ENCODE data around the gene NAALAD2. TPM values are rescaled to one million over a fixed set of nuclear protein-coding genes. Genes with fewer than 3 reads are reported as not detected.
"Not testable (repeated sequence)": the region's sequence is repeated elsewhere in the genome, so short reads cannot be mapped to it uniquely, and the experiment has no call there.

NAALAD2 gene
- total and polyA plus RNA-seq, 4 donors, result 0.21 to 3.3 (median 1.1) TPM

- TF ChIP-seq GABPA (IDR thresholded peaks at IDR 0.05 in 1 of 2, conservative IDR thresholded peaks at IDR 0.05 in 1 of 2), result no peak
Measured at GRCh38 chr11:90135016-90135415, 553 bp downstream of the NAALAD2 start (continued).

GRCh38 chr11:90148900-90149299 lies 14.4 kb downstream of the NAALAD2 start:
- no peak for DNase-seq (ENCODE audit: low spot score)
- no peaks in the 10 kb centered on the region for H3K4me1 ChIP-seq (ENCODE audit: control insufficient read depth in 4 of 4, insufficient read depth in 4 of 4, low read length in 3 of 4)
- TF ChIP-seq SP1 (IDR thresholded peaks at IDR 0.05), result no peak
- TF ChIP-seq NR2F2 (IDR thresholded peaks at IDR 0.05), result no peak
- no peak for TF ChIP-seq CTCF (IDR thresholded peaks at IDR 0.05; ENCODE audit: low read depth, low read length, missing input control)
- no peak for TF ChIP-seq FOXA1 (IDR thresholded peaks at IDR 0.05)
- TF ChIP-seq TAF1 (conservative IDR thresholded peaks at IDR 0.05), result no peak
- TF ChIP-seq FOXA2 (IDR thresholded peaks at IDR 0.05), result no peak
- TF ChIP-seq RAD21 (IDR thresholded peaks at IDR 0.05), result no peak
- TF ChIP-seq HNF4A (conservative IDR thresholded peaks at IDR 0.05), result no peak
- TF ChIP-seq GABPA (IDR thresholded peaks at IDR 0.05 in 1 of 2, conservative IDR thresholded peaks at IDR 0.05 in 1 of 2), result no peak
- TF ChIP-seq JUND (IDR thresholded peaks at IDR 0.05), result no peak
- TF ChIP-seq MAX (IDR thresholded peaks at IDR 0.05), result no peak
- H3K4me3 ChIP-seq (ENCODE audit: low read depth in 1 of 3, low read length in 3 of 3), result no peak overlapping the region
- H3K27me3 ChIP-seq (ENCODE audit: control insufficient read depth in 4 of 4, insufficient read depth in 4 of 4, low read length in 3 of 4), result peaks cover 0 to 2% (median 0%) of the 10 kb centered on the region in 4 donors
- WGBS, result 95% methylated on average over 1 of the region's 1 CpG
- H3K9me3 ChIP-seq (ENCODE audit: control insufficient read depth in 4 of 4, low read length in 3 of 4), result no peaks in the 10 kb centered on the region
- H3K9ac ChIP-seq (ENCODE audit: low read depth in 1 of 2, low read length in 2 of 2), result no peak overlapping the region
- no peaks in the 10 kb centered on the region for H3K36me3 ChIP-seq (ENCODE audit: control insufficient read depth in 4 of 4, insufficient read depth in 3 of 4, low read depth in 1 of 4, low read length in 3 of 4)
- H3K27ac ChIP-seq (ENCODE audit: low read depth in 1 of 2, low read length in 2 of 2), result no peak overlapping the region

- not testable (repeated sequence) for H3K36me3 ChIP-seq (ENCODE audit: control insufficient read depth in 4 of 4, insufficient read depth in 3 of 4, low read depth in 1 of 4, low read length in 3 of 4); DNase-seq (ENCODE audit: low spot score); H3K27me3 ChIP-seq (ENCODE audit: control insufficient read depth in 4 of 4, insufficient read depth in 4 of 4, low read length in 3 of 4); H3K4me1 ChIP-seq (ENCODE audit: control insufficient read depth in 4 of 4, insufficient read depth in 4 of 4, low read length in 3 of 4); H3K4me3 ChIP-seq (ENCODE audit: low read depth in 1 of 3, low read length in 3 of 3); H3K9me3 ChIP-seq (ENCODE audit: control insufficient read depth in 4 of 4, low read length in 3 of 4); H3K27ac ChIP-seq (ENCODE audit: low read depth in 1 of 2, low read length in 2 of 2); H3K9ac ChIP-seq (ENCODE audit: low read depth in 1 of 2, low read length in 2 of 2)
- WGBS, result 95% methylated on average over 49 of the region's 49 CpGs
Measured at GRCh38 chr11:90166982-90167573, 32.6 kb downstream of the NAALAD2 start.

GRCh38 chr11:90167704-90168103 lies 33.2 kb downstream of the NAALAD2 start:
- H3K36me3 ChIP-seq (ENCODE audit: control insufficient read depth in 4 of 4, insufficient read depth in 3 of 4, low read depth in 1 of 4, low read length in 3 of 4); H3K27me3 ChIP-seq (ENCODE audit: control insufficient read depth in 4 of 4, insufficient read depth in 4 of 4, low read length in 3 of 4); H3K4me3 ChIP-seq (ENCODE audit: low read depth in 1 of 3, low read length in 3 of 3); H3K4me1 ChIP-seq (ENCODE audit: control insufficient read depth in 4 of 4, insufficient read depth in 4 of 4, low read length in 3 of 4); DNase-seq (ENCODE audit: low spot score); H3K9ac ChIP-seq (ENCODE audit: low read depth in 1 of 2, low read length in 2 of 2); H3K27ac ChIP-seq (ENCODE audit: low read depth in 1 of 2, low read length in 2 of 2); H3K9me3 ChIP-seq (ENCODE audit: control insufficient read depth in 4 of 4, low read length in 3 of 4): not testable (repeated sequence)
- WGBS, result 75% methylated on average over 8 of the region's 8 CpGs

Measured in liver (tissue), 9 donors.